ENCODE measurements around the gene DIAPH1.
A peak's percentile ranks its signal among the peaks of the same experiment; 100 is the strongest.

DIAPH1 gene

DNA sequence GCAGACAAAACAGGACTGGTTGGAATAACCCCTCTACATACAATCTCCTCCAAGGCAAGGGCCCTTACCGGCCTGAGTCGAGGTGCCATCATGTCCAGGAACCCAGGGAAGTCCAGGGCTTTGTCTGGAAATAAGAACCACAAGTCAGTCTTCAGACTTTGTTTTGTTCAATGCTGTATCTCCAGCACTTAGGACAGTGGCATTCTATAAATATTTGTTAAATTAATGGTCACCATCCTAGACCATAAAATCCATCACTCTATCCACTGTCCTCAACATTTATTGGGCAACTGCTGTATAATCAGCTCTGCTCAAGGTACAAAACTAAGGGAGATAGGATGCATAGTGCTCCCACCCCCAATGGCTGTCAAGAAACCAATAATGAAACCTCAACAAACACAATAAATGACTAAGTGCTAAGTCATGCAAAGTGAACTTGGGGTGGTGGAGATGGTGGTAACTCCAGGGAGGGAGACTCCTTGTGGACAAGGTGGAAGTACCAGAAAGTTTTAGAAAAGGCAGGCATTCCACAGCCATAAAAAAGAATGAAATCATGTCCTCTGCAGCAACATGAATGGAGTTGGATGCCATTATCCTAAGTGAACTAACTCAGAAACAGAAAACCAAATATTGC lies 23.0 kb upstream of the DIAPH1 start:
- DNase-seq (ENCODE audit: insufficient read length, low spot score) (no peak), FAIRE-seq (peak; percentile 82)
- TF ChIP-seq SPI1 (IDR thresholded peaks at IDR 0.05; ENCODE audit: low read depth, low read length) (no peak), POLR2AphosphoS5 (IDR thresholded peaks at IDR 0.05; ENCODE audit: low read depth, low read length) (no peak), PAX5 (IDR thresholded peaks at IDR 0.05; ENCODE audit: insufficient read depth, low read length, severe bottlenecking) (no peak), TAF1 (IDR thresholded peaks at IDR 0.05; ENCODE audit: low read depth, low read length) (no peak), POLR2A (IDR thresholded peaks at IDR 0.05; ENCODE audit: low read depth, low read length) (no peak), POU2F2 (IDR thresholded peaks at IDR 0.05; ENCODE audit: low read depth, low read length) (no peak)

DNA sequence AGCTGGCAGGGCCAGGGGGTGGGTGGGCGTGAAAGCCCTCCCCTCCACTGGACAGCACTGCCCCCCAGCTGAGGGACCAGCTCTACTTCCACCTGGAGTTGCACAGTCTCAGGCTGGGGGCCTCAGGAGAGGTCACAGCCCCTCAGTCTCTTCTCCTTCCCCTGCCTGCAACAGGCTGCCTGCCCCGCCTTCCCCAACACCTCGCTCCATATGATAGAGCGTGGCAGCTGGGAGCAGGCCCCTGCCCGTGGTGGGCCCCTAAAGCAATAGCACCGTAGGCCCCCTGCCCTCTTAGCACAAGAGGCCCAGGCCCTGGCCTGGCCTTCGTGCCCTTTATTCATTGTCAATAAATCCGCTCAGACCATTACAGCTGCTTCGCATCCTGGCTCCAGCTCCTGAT lies 21.9 kb upstream of the DIAPH1 start:
- TF ChIP-seq POU2F2 (IDR thresholded peaks at IDR 0.05; ENCODE audit: low read depth, low read length): no peak
- DNase-seq (ENCODE audit: insufficient read length, low spot score): no peak
- no peak for FAIRE-seq

DNA sequence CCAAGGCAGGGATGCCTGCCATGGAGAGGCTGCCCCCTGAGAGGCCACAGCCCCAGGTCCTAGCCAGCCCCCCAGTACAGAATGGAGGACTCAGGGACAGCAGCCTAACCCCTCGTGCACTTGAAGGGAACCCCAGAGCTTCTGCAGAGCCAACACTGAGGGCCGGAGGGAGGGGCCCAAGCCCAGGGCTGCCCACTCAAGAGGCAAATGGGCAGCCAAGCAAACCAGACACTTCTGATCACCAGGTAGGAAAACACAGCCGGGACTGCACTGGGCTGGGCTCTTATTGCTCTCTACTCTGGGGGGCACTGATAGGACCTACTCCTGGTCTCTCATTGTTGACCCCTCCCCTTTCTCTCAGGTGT lies 21.2 kb upstream of the DIAPH1 start:
- FAIRE-seq (no peak), DNase-seq (ENCODE audit: insufficient read length, low spot score) (no peak)
- TF ChIP-seq POLR2A (IDR thresholded peaks at IDR 0.05; ENCODE audit: low read depth, low read length) (no peak), POLR2AphosphoS5 (IDR thresholded peaks at IDR 0.05; ENCODE audit: low read depth, low read length) (no peak), POU2F2 (IDR thresholded peaks at IDR 0.05; ENCODE audit: low read depth, low read length) (no peak), SPI1 (IDR thresholded peaks at IDR 0.05; ENCODE audit: low read depth, low read length) (no peak), PAX5 (IDR thresholded peaks at IDR 0.05; ENCODE audit: insufficient read depth, low read length, severe bottlenecking) (no peak), TAF1 (IDR thresholded peaks at IDR 0.05; ENCODE audit: low read depth, low read length) (no peak)

DNA sequence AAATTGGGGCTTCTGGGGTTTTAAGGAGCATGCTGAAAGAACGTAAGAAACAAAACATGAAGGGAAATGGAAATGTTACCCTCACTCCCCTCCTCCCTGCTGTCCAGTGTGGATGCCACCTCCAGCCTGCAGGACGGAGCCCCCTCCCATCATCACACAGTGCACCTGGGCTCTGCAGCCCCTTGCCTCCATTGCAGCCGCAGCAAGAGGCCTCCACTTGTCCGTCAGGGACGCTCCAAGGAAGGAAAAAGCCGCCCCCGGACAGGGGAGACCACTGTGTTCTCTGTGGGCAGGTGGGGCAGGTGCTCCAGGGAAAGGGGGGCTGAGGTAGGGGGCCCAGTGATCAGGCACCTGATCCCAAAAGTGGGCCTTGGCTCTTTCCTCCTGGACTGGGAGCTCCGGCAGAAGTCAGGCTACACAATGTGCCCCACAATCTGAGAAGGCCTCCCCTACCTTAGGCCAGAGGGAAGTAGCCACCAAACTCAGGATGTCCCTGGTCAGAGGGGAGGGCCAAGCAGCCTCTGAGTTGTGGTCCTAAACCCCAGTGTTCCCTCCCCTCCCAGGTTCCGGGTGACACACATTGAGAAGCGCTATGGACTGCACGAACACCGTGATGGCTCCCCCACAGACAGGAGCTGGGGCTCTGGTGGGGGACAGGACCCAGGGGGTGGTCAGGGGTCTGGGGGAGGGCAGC lies 20.7 kb upstream of the DIAPH1 start:
- DNase-seq (ENCODE audit: insufficient read length, low spot score) (no peak), FAIRE-seq (no peak)
- TF ChIP-seq POLR2A (IDR thresholded peaks at IDR 0.05; ENCODE audit: low read depth, low read length): no peak
- no peak for TF ChIP-seq TAF1 (IDR thresholded peaks at IDR 0.05; ENCODE audit: low read depth, low read length)
- TF ChIP-seq SPI1 (IDR thresholded peaks at IDR 0.05; ENCODE audit: low read depth, low read length): no peak
- no peak for TF ChIP-seq PAX5 (IDR thresholded peaks at IDR 0.05; ENCODE audit: insufficient read depth, low read length, severe bottlenecking)
- TF ChIP-seq POLR2AphosphoS5 (IDR thresholded peaks at IDR 0.05; ENCODE audit: low read depth, low read length): no peak
- TF ChIP-seq POU2F2 (IDR thresholded peaks at IDR 0.05; ENCODE audit: low read depth, low read length): no peak

GRCh38 chr5:141638771-141639170 lies 20.0 kb upstream of the DIAPH1 start:
- TF ChIP-seq TAF1 (IDR thresholded peaks at IDR 0.05; ENCODE audit: low read depth, low read length) (no peak), POLR2AphosphoS5 (IDR thresholded peaks at IDR 0.05; ENCODE audit: low read depth, low read length) (no peak), SPI1 (IDR thresholded peaks at IDR 0.05; ENCODE audit: low read depth, low read length) (no peak)
- DNase-seq (ENCODE audit: insufficient read length, low spot score) (no peak), FAIRE-seq (no peak)

DNA sequence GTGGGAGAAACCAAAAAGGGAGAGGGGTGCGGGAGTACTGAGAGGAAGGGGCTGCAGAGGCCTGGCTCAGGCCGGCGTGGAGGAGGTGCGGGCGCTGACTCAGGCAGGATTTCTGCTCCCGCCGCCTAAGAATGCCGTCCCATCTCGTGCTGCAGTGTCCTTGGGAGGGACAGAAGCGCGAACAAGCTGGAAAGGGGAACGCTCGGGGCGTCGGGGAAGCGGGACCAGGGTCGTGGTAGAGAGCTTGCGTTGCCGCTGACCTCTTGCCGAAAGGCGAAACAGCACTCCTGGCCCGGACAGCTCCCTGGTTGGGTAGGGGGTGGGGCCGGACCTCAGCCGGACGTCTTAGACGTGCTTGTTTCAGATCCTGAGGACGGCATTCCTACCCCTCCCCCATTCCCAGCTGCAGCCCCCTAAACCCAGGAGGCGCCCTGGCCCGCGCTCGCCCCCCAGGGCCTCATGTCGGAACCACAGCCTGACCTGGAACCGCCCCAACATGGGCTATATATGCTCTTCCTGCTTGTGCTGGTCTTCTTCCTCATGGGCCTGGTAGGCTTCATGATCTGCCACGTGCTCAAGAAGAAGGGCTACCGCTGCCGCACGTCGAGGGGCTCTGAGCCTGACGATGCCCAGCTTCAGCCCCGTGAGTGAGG lies 19.1 kb upstream of the DIAPH1 start:
- TF ChIP-seq POLR2AphosphoS5 (IDR thresholded peaks at IDR 0.05; ENCODE audit: low read depth, low read length): 0 out of 2 replicates have a peak, but pooled peaks have one; percentile 21
- TF ChIP-seq POLR2A (IDR thresholded peaks at IDR 0.05; ENCODE audit: low read depth, low read length): no peak
- FAIRE-seq (peak; percentile 61), DNase-seq (ENCODE audit: insufficient read length, low spot score) (peak; percentile 59)

- FAIRE-seq (peak; percentile 47), DNase-seq (ENCODE audit: insufficient read length, low spot score) (peak; percentile 49)
- TF ChIP-seq POLR2AphosphoS5 (IDR thresholded peaks at IDR 0.05; ENCODE audit: low read depth, low read length): no peak
- no peak for TF ChIP-seq SPI1 (IDR thresholded peaks at IDR 0.05; ENCODE audit: low read depth, low read length)
- TF ChIP-seq PAX5 (IDR thresholded peaks at IDR 0.05; ENCODE audit: insufficient read depth, low read length, severe bottlenecking): no peak
- no peak for TF ChIP-seq POU2F2 (IDR thresholded peaks at IDR 0.05; ENCODE audit: low read depth, low read length)
- no peak for TF ChIP-seq POLR2A (IDR thresholded peaks at IDR 0.05; ENCODE audit: low read depth, low read length)
- TF ChIP-seq TAF1 (IDR thresholded peaks at IDR 0.05; ENCODE audit: low read depth, low read length): no peak
These were observed 18.4 kb upstream of the DIAPH1 start for GRCh38 chr5:141637123-141637766.

DNA sequence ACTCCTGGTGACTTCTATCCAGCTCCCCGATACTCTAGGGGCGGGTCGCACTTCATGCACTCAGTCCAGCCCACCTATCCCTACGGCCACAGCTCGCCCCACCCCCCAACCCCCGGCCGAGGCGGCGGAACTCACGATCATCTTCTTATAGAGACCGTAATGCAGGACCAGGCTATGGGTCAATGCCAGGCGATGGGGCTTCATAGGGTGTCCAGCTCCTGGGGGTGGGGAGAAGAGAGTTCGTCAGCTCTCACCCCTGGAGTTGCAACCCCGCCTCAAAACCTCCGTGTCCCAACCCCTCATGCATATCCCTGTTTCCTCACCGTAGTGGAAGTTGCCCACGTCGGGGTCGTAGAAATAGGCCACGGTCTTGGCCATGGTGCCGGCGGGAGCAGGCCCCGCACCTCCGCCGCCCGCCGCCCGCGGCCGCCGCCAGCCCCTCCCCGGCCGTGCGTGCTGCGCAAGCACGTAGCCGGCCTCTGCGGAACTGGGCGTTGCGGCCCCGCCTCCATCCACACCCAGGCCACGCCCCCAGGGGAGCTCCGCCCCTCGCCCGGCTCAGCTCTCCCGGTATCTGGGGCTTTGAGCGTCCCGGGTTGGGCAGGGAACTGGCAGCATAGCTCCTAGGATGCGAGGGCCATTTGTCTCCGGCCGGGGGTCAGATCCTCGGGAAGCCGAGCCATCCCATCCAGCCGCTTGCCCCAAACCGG lies 17.8 kb upstream of the DIAPH1 start, which contains the start of the genes HDAC3 and RELL2:
TSS of gene HDAC3 (minus strand) at position 437 of the 710 bp plus-strand sequence. CDS start at position 378, 59 bp downstream.
TSS of gene RELL2 (plus strand) at position 585 of the 710 bp plus-strand sequence. CDS start 1,229 bp downstream, outside the sequence.
- peak; percentile 32; the same call in 1 of the 2 replicates for TF ChIP-seq SPI1 (IDR thresholded peaks at IDR 0.05; ENCODE audit: low read depth, low read length)
- no peak; the same call in 1 of the 2 replicates for TF ChIP-seq POLR2A (IDR thresholded peaks at IDR 0.05; ENCODE audit: low read depth, low read length)
- peak; percentile 97 for FAIRE-seq
- DNase-seq (ENCODE audit: insufficient read length, low spot score): peak; percentile 90

- FAIRE-seq (peak; percentile 20), DNase-seq (ENCODE audit: insufficient read length, low spot score) (no peak)
- TF ChIP-seq POLR2A (IDR thresholded peaks at IDR 0.05; ENCODE audit: low read depth, low read length) (no peak), POLR2AphosphoS5 (IDR thresholded peaks at IDR 0.05; ENCODE audit: low read depth, low read length) (0 out of 2 replicates have a peak, but pooled peaks have one; percentile 20)
These were observed 17.3 kb upstream of the DIAPH1 start for GRCh38 chr5:141636106-141636412.

Data from GM12891 (cell line).